Stomach (tissue), 9 donors: ENCODE data around the gene ZNF324B. TPM values are rescaled to one million over a fixed set of nuclear protein-coding genes. Genes with fewer than 3 reads are reported as not detected.

Source experiments
- DNase-seq, 2 donors: peaks; one replicate each; pipeline versions ENCODE4 v3.0.0 to v3.0.0-alpha.2; 2013 to 2019
- H3K27ac ChIP-seq, 5 donors: fragments of 200-600 bp in 4 of 5; sonication (generic) in 4 of 5; one replicate each; pipeline ENCODE4 v1.5.1; 2013 to 2019; ENCODE audit warnings: mild to moderate bottlenecking in 1 of 5, moderate library complexity in 1 of 5
- H3K27me3 ChIP-seq, 3 donors: fragments of 200-600 bp; sonication (generic); one replicate each; pipeline ENCODE4 v1.5.1; 2017 to 2019; ENCODE audit warnings: mixed run types in 1 of 3
- H3K36me3 ChIP-seq, 4 donors: fragments of 200-600 bp; sonication (generic); 1 replicate in 3 of 4; 2 replicates in 1 of 4; pipeline ENCODE4 v1.5.1; 2016 to 2019
- H3K4me1 ChIP-seq, 4 donors: fragments of 200-600 bp; sonication (generic); one replicate each; pipeline ENCODE4 v1.5.1; 2016 to 2019
- H3K4me3 ChIP-seq, 4 donors: fragments of 200-600 bp; sonication (generic) in 3 of 4; one replicate each; pipeline ENCODE4 v1.5.1; 2016 to 2019; ENCODE audit warnings: mild to moderate bottlenecking in 1 of 4
- H3K9me3 ChIP-seq, 4 donors: fragments of 200-600 bp; sonication (generic); one replicate each; pipeline ENCODE4 v1.5.1; 2016 to 2019
- CTCF ChIP-seq, 7 experiments: fragments of 450-650 bp in 4 of 7; fragments of 200-600 bp in 3 of 7; sonication (generic) in 3 of 7; IDR thresholded peaks; one replicate each; pipeline ENCODE4 v1.5.1; 2016 to 2019; ENCODE audit warnings: antibody characterized with exemption in 7 of 7, control low read depth in 2 of 7, mild to moderate bottlenecking in 1 of 7
- EP300 ChIP-seq: sonication (generic); formaldehyde crosslinking; IDR thresholded peaks from one replicate; pipeline ENCODE4 v1.6.1; 2017; ENCODE audit warnings: antibody characterized with exemption
- POLR2A ChIP-seq, 4 donors: fragments of 450-650 bp; IDR thresholded peaks; one replicate each; pipeline ENCODE4 v1.6.1; 2016; ENCODE audit warnings: antibody characterized with exemption in 4 of 4, control low read depth in 2 of 4, mild to moderate bottlenecking in 1 of 4, moderate library complexity in 1 of 4
- POLR2AphosphoS5 ChIP-seq, 3 donors: sonication (generic); formaldehyde crosslinking; IDR thresholded peaks; one replicate each; pipeline ENCODE4 v1.6.1; 2016; ENCODE audit warnings: antibody characterized with exemption in 3 of 3
- WGBS, 5 donors: extraction: QIAGEN DNeasy Blood & Tissue Kit in 3 of 5; methylation state at CpG; one replicate each; pipeline versions ENCODE4 v1.1.5 to v1.1.7; 2013 to 2018; 5-methylcytosine and 5-hydroxymethylcytosine counted together
- intact Hi-C: fragments of 100-400 bp; cut with DNase I; formaldehyde crosslinking; loops from one replicate; pipeline ENCODE4 v1.15.1; 2023; ENCODE audit warnings: low total_unique reads
- polyA plus RNA-seq, 3 donors: library from polyadenylated mRNA; stranded (reverse); fragments of 200-250 nt; gene quantifications; one replicate each; pipeline ENCODE4 v1.2.3, GENCODE V29; 2013
- total RNA-seq, 5 donors: library from RNA; depleted of rRNA; stranded (reverse); fragments of >200 nt; gene quantifications; one replicate each; pipeline versions ENCODE4 v1.1.0 to v1.2.3, GENCODE V29; 2014 to 2016
- donor health status: healthy with polysubstance abuse.
- donor health status: Bipolar disorder and iron deficiency.
- donor health status: healthy.

Gene ZNF324B
- total and polyA plus RNA-seq, 8 donors, result 0.58 to 12.6 (median 2.3) TPM; not detected in 1

DNA sequence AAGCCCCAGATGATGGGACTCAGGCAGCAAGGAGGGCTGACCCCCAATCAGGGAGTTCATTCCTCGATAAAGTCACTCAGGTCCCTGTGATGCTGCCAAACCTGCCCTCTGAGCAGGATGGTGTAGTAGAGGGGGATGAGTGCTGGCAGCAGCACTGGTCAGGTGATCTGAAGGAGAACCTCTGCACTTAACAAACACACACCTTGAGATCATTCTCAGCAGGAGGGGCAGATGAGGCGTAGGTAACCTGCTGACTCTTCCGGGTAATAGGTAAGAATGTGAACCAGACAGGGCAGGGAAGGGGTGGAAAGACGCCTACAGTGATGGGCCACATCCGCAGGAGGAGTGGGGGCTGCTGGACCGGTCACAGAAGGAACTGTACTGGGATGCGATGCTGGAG is 27.9 kb downstream of the ZNF324B start:
- peaks cover 7 to 47% (median 40%) of the 10 kb centered on the region in 4 donors for H3K36me3 ChIP-seq
- intact Hi-C loops, result no loop called here
- H3K9me3 ChIP-seq, result no peaks in the 10 kb centered on the region
- peaks cover 18 to 30% (median 25%) of the 10 kb centered on the region in 4 donors for H3K4me1 ChIP-seq
- no peak overlapping the region for H3K27ac ChIP-seq
- DNase-seq, result no peak
- WGBS, 5 donors, result 84 to 88% (median 87%) methylated on average over 7 of the region's 7 CpGs
- TF ChIP-seq CTCF (IDR thresholded peaks at IDR 0.05) (no peak), POLR2A (IDR thresholded peaks at IDR 0.05) (no peak), EP300 (no peak), POLR2AphosphoS5 (IDR thresholded peaks at IDR 0.05) (no peak)
- no peak overlapping the region for H3K4me3 ChIP-seq
- H3K27me3 ChIP-seq, result no peaks in the 10 kb centered on the region

- no peak for DNase-seq
- no peak overlapping the region for H3K27ac ChIP-seq
- peaks cover 15 to 24% (median 22%) of the 10 kb centered on the region in 4 donors for H3K4me1 ChIP-seq
- peaks cover 7 to 47% (median 40%) of the 10 kb centered on the region in 4 donors for H3K36me3 ChIP-seq
- TF ChIP-seq EP300 (no peak), POLR2AphosphoS5 (IDR thresholded peaks at IDR 0.05) (no peak), POLR2A (IDR thresholded peaks at IDR 0.05) (no peak), CTCF (IDR thresholded peaks at IDR 0.05) (no peak)
- no peaks in the 10 kb centered on the region for H3K9me3 ChIP-seq
- 85 to 95% (median 90%) methylated on average over 18 to 28 of the region's 28 CpGs for WGBS, 5 donors
- intact Hi-C loops, result no loop called here
- H3K4me3 ChIP-seq, result no peak overlapping the region
- H3K27me3 ChIP-seq, result no peaks in the 10 kb centered on the region
Measured at GRCh38 chr19:58479736-58480480, 28.5 kb downstream of the ZNF324B start.

- peaks cover 10 to 19% (median 16%) of the 10 kb centered on the region in 4 donors for H3K4me1 ChIP-seq
- DNase-seq, result no peak
- no peaks in the 10 kb centered on the region for H3K27me3 ChIP-seq
- intact Hi-C loops, result no loop called here
- no peaks in the 10 kb centered on the region for H3K9me3 ChIP-seq
- no peak for TF ChIP-seq POLR2A (IDR thresholded peaks at IDR 0.05)
- TF ChIP-seq EP300, result no peak
- TF ChIP-seq CTCF (IDR thresholded peaks at IDR 0.05), result no peak
- no peak for TF ChIP-seq POLR2AphosphoS5 (IDR thresholded peaks at IDR 0.05)
- H3K4me3 ChIP-seq, result no peak overlapping the region
- WGBS, 5 donors, result 91 to 97% (median 94%) methylated on average over 13 to 20 of the region's 20 CpGs
- peaks cover 7 to 47% (median 40%) of the 10 kb centered on the region in 4 donors for H3K36me3 ChIP-seq
- H3K27ac ChIP-seq, result no peak overlapping the region
Measured at GRCh38 chr19:58480481-58480830, 29.0 kb downstream of the ZNF324B start.

GRCh38 chr19:58480831-58481230 is 29.4 kb downstream of the ZNF324B start:
- Histone ChIP-seq H3K27ac (no peak overlapping the region), H3K4me3 (no peak overlapping the region), H3K4me1 (peaks cover 10 to 18% (median 15%) of the 10 kb centered on the region in 4 donors), H3K9me3 (no peaks in the 10 kb centered on the region), H3K36me3 (peaks cover 7 to 47% (median 40%) of the 10 kb centered on the region in 4 donors), H3K27me3 (no peaks in the 10 kb centered on the region)
- TF ChIP-seq CTCF (IDR thresholded peaks at IDR 0.05) (no peak), EP300 (no peak), POLR2AphosphoS5 (IDR thresholded peaks at IDR 0.05) (no peak), POLR2A (IDR thresholded peaks at IDR 0.05) (no peak)
- WGBS, 5 donors, result 66 to 88% (median 80%) methylated on average over 2 of the region's 2 CpGs
- DNase-seq, result no peak
- intact Hi-C loops, result no loop called here
